ENCODE measurements around the gene NFAT5.
"Not testable (repeated sequence)": the region's sequence is repeated elsewhere in the genome, so short reads cannot be mapped to it uniquely, and the experiment has no call there.

Gene NFAT5

GRCh38 chr16:69596801-69597200 lies 31.0 kb downstream of the NFAT5 start:
- DNase-seq (ENCODE audit: low spot score), result no peak

- DNase-seq (ENCODE audit: low spot score), result no peak
Observed at GRCh38 chr16:69598045-69598444, 32.3 kb downstream of the NFAT5 start.

- no peak for DNase-seq (ENCODE audit: low spot score)
Observed at GRCh38 chr16:69599731-69600130, 34.0 kb downstream of the NFAT5 start.

- DNase-seq (ENCODE audit: low spot score), result no peak
Observed at GRCh38 chr16:69600202-69600601, 34.4 kb downstream of the NFAT5 start.

- DNase-seq (ENCODE audit: low spot score), result no peak
Observed at GRCh38 chr16:69601250-69601649, 35.5 kb downstream of the NFAT5 start.

- no peak for DNase-seq (ENCODE audit: low spot score)
Observed at GRCh38 chr16:69606985-69607384, 41.2 kb downstream of the NFAT5 start.

- no peak for DNase-seq (ENCODE audit: low spot score)
Observed at GRCh38 chr16:69607674-69608073, 41.9 kb downstream of the NFAT5 start.

- DNase-seq (ENCODE audit: low spot score), result no peak
Observed at GRCh38 chr16:69610356-69610755, 44.6 kb downstream of the NFAT5 start.

GRCh38 chr16:69611103-69611640 lies 45.4 kb downstream of the NFAT5 start:
- no peak for DNase-seq (ENCODE audit: low spot score)

- no peak for DNase-seq (ENCODE audit: low spot score)
Observed at GRCh38 chr16:69613378-69614154, 47.8 kb downstream of the NFAT5 start.

- DNase-seq (ENCODE audit: low spot score), result no peak
Observed at GRCh38 chr16:69615528-69615927, 49.8 kb downstream of the NFAT5 start.

- no peak for DNase-seq (ENCODE audit: low spot score)
Observed at GRCh38 chr16:69616082-69616481, 50.3 kb downstream of the NFAT5 start.

- peak; percentile 20 for DNase-seq (ENCODE audit: low spot score)
Observed at GRCh38 chr16:69618307-69618706, 52.5 kb downstream of the NFAT5 start.

GRCh38 chr16:69618721-69619120 lies 53.0 kb downstream of the NFAT5 start:
- no peak for DNase-seq (ENCODE audit: low spot score)

GRCh38 chr16:69619514-69619913 lies 53.7 kb downstream of the NFAT5 start:
- no peak for DNase-seq (ENCODE audit: low spot score)

GRCh38 chr16:69620573-69620972 lies 54.8 kb downstream of the NFAT5 start:
- DNase-seq (ENCODE audit: low spot score), result no peak

GRCh38 chr16:69621225-69621624 lies 55.5 kb downstream of the NFAT5 start:
- DNase-seq (ENCODE audit: low spot score), result no peak

- no peak for DNase-seq (ENCODE audit: low spot score)
Observed at GRCh38 chr16:69626256-69626655, 60.5 kb downstream of the NFAT5 start.

GRCh38 chr16:69632828-69633227 lies 67.1 kb downstream of the NFAT5 start:
- no peak for DNase-seq (ENCODE audit: low spot score)

- no peak for DNase-seq (ENCODE audit: low spot score)
Observed at GRCh38 chr16:69633375-69633774, 67.6 kb downstream of the NFAT5 start.

- DNase-seq (ENCODE audit: low spot score), result not testable (repeated sequence)
Observed at GRCh38 chr16:69636563-69637146, 70.9 kb downstream of the NFAT5 start.

- not testable (repeated sequence) for DNase-seq (ENCODE audit: low spot score)
Observed at GRCh38 chr16:69637206-69637865, 71.6 kb downstream of the NFAT5 start.

- DNase-seq (ENCODE audit: low spot score), result not testable (repeated sequence)
Observed at GRCh38 chr16:69643997-69644396, 78.2 kb downstream of the NFAT5 start.
